Measurements from ENCODE around the gene GAN.

GAN gene

GRCh38 chr16:81432937-81433557, 118.3 kb downstream of the GAN start:
- no peak for DNase-seq

- DNase-seq = no peak
Observed at GRCh38 chr16:81435103-81435502, 120.3 kb downstream of the GAN start.

- DNase-seq = no peak
Observed at GRCh38 chr16:81435567-81435966, 120.8 kb downstream of the GAN start.

GRCh38 chr16:81436386-81436785, 121.6 kb downstream of the GAN start:
- DNase-seq = no peak

- DNase-seq = peak in 1 of 2 donors; percentile 39
Observed at GRCh38 chr16:81437865-81438264, 123.1 kb downstream of the GAN start.
